Ectodermal cell (in vitro differentiated cells): ENCODE measurements around the gene PADI4.
"Not testable (repeated sequence)": the region's sequence is repeated elsewhere in the genome, so short reads cannot be mapped to it uniquely, and the experiment has no call there.

Experiments
- H3K27ac ChIP-seq: 2 replicates; pipeline ENCODE4 v1.7.0; 2013; ENCODE audit warnings: mild to moderate bottlenecking, low read depth, low read length; ENCODE audit not compliant: insufficient read depth, poor library complexity, severe bottlenecking
- H3K27me3 ChIP-seq: 2 replicates; pipeline ENCODE4 v1.7.0; 2013; ENCODE audit warnings: mild to moderate bottlenecking, low read length; ENCODE audit not compliant: insufficient read depth, control insufficient read depth, poor library complexity, severe bottlenecking
- H3K36me3 ChIP-seq: one replicate; pipeline ENCODE4 v1.7.0; 2013; ENCODE audit warnings: low read length; ENCODE audit not compliant: control insufficient read depth, insufficient read depth
- H3K4me1 ChIP-seq: one replicate; pipeline ENCODE4 v1.7.0; 2013; ENCODE audit warnings: low read length; ENCODE audit not compliant: control insufficient read depth, insufficient read depth
- H3K4me3 ChIP-seq: 2 replicates; pipeline ENCODE4 v1.7.0; 2013; ENCODE audit warnings: low read depth, low read length, control low read depth; ENCODE audit not compliant: insufficient read depth
- H3K9me3 ChIP-seq: 2 replicates; pipeline ENCODE4 v1.7.0; 2013; ENCODE audit warnings: mild to moderate bottlenecking, low read length, moderate library complexity; ENCODE audit not compliant: control insufficient read depth
- WGBS, 2 experiments: methylation state at CpG; one replicate each; pipeline ENCODE4 v1.1.7; 2013; ENCODE audit warnings: missing lambda C conversion rate in 2 of 2; 5-methylcytosine and 5-hydroxymethylcytosine counted together

PADI4 gene

GRCh38 chr1:17405898-17406759, 98.1 kb downstream of the PADI4 start:
- Histone ChIP-seq H3K27me3 (no peaks in the 10 kb centered on the region), H3K27ac (peak overlapping the region; percentile 44), H3K4me3 (no peak overlapping the region), H3K36me3 (peaks cover 14% of the 10 kb centered on the region), H3K4me1 (peaks cover 2% of the 10 kb centered on the region), H3K9me3 (no peaks in the 10 kb centered on the region)
- 67 to 74% methylated on average over 13 to 14 of the region's 15 CpGs for WGBS, 2 experiments

GRCh38 chr1:17406760-17407475, 98.9 kb downstream of the PADI4 start:
- H3K4me1 ChIP-seq, H3K27ac ChIP-seq, H3K9me3 ChIP-seq, H3K4me3 ChIP-seq, H3K27me3 ChIP-seq: not testable (repeated sequence)
- peaks cover 20% of the 10 kb centered on the region for H3K36me3 ChIP-seq
- 91 to 92% methylated on average over 16 of the region's 16 CpGs for WGBS, 2 experiments

GRCh38 chr1:17407786-17408514, 100.0 kb downstream of the PADI4 start:
- not testable (repeated sequence) for H3K4me1 ChIP-seq, H3K4me3 ChIP-seq, H3K27ac ChIP-seq, H3K27me3 ChIP-seq, H3K9me3 ChIP-seq
- 94 to 95% methylated on average over 30 of the region's 30 CpGs for WGBS, 2 experiments
- H3K36me3 ChIP-seq = peaks cover 30% of the 10 kb centered on the region

- 95 to 96% methylated on average over 10 of the region's 10 CpGs for WGBS, 2 experiments
Measured at GRCh38 chr1:17409391-17409811, 101.4 kb downstream of the PADI4 start.

GRCh38 chr1:17412093-17412870, 104.3 kb downstream of the PADI4 start:
- peaks cover 69% of the 10 kb centered on the region for H3K36me3 ChIP-seq
- WGBS, 2 experiments = 94 to 95% methylated on average over 16 of the region's 16 CpGs
- H3K9me3 ChIP-seq = no peaks in the 10 kb centered on the region
- H3K4me3 ChIP-seq = no peak overlapping the region
- H3K27ac ChIP-seq = no peak overlapping the region
- no peaks in the 10 kb centered on the region for H3K27me3 ChIP-seq
- H3K4me1 ChIP-seq = no peaks in the 10 kb centered on the region

More at GRCh38 chr1:17409391-17409811, 101.4 kb downstream of the PADI4 start:
- no peak overlapping the region for H3K27ac ChIP-seq
- no peaks in the 10 kb centered on the region for H3K9me3 ChIP-seq
- H3K4me1 ChIP-seq = no peaks in the 10 kb centered on the region
- no peaks in the 10 kb centered on the region for H3K27me3 ChIP-seq
- peaks cover 44% of the 10 kb centered on the region for H3K36me3 ChIP-seq
- no peak overlapping the region for H3K4me3 ChIP-seq
